ENCODE measurements around the gene CHDH.

Gene CHDH

GRCh38 chr3:53817211-53817610 lies 29.0 kb downstream of the CHDH start:
- Histone ChIP-seq H3K27ac (ENCODE audit: low read depth, low read length) (no peak overlapping the region), H3K9me2 (replicated peaks; ENCODE audit: control insufficient read depth, low read length) (no peaks in the 10 kb centered on the region), H3K36me3 (ENCODE audit: control insufficient read depth, low read length) (no peaks in the 10 kb centered on the region), H3K9me3 (ENCODE audit: control insufficient read depth, insufficient read depth, low read length) (no peaks in the 10 kb centered on the region), H3K27me3 (ENCODE audit: control insufficient read depth, low read length) (peaks cover 22% of the 10 kb centered on the region), H3K79me2 (ENCODE audit: control insufficient read depth, low read length) (no peaks in the 10 kb centered on the region), H3K4me1 (ENCODE audit: control insufficient read depth, low read length) (no peaks in the 10 kb centered on the region), H4K20me1 (ENCODE audit: control insufficient read depth, insufficient read depth, low read depth, low read length) (no peaks in the 10 kb centered on the region), H3K4me3 (ENCODE audit: low read length) (no peak overlapping the region), H3K4me2 (ENCODE audit: low read length) (no peak overlapping the region), H3F3A (ENCODE audit: control insufficient read depth, insufficient read depth) (no peaks in the 10 kb centered on the region)
- TF ChIP-seq EZH2phosphoT487 (IDR thresholded peaks at IDR 0.05; ENCODE audit: borderline replicate concordance, low read length): no peak
- TF ChIP-seq, protein P1, sequence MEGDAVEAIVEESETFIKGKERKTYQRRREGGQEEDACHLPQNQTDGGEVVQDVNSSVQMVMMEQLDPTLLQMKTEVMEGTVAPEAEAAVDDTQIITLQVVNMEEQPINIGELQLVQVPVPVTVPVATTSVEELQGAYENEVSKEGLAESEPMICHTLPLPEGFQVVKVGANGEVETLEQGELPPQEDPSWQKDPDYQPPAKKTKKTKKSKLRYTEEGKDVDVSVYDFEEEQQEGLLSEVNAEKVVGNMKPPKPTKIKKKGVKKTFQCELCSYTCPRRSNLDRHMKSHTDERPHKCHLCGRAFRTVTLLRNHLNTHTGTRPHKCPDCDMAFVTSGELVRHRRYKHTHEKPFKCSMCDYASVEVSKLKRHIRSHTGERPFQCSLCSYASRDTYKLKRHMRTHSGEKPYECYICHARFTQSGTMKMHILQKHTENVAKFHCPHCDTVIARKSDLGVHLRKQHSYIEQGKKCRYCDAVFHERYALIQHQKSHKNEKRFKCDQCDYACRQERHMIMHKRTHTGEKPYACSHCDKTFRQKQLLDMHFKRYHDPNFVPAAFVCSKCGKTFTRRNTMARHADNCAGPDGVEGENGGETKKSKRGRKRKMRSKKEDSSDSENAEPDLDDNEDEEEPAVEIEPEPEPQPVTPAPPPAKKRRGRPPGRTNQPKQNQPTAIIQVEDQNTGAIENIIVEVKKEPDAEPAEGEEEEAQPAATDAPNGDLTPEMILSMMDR (IDR thresholded peaks at IDR 0.05; ENCODE audit: low read depth, low read length, poor library complexity, severe bottlenecking): no peak

DNA sequence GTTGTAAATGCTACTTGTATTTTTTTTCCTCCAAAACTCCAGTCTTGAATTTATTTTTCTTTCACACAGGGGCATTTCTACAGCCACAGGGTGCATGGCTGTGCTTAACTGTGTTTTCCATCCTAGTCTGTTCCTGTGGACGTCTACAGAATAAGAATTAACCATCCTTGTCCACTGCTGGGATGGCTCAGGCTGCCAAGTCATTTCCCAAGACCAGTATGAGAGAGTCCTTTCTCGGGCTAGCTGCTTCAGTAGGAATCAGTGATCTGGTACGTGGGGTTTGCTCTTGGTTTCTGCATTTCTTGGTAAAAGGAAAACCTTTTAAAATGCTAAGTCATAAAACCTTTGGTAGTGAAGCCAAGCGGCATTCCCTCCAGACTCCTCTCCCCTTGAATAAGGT lies 29.8 kb downstream of the CHDH start:
- Histone ChIP-seq H3K36me3 (ENCODE audit: control insufficient read depth, low read length) (no peaks in the 10 kb centered on the region), H3K4me1 (ENCODE audit: control insufficient read depth, low read length) (no peaks in the 10 kb centered on the region), H3K4me3 (ENCODE audit: low read length) (no peak overlapping the region), H3K9me3 (ENCODE audit: control insufficient read depth, insufficient read depth, low read length) (no peaks in the 10 kb centered on the region), H4K20me1 (ENCODE audit: control insufficient read depth, insufficient read depth, low read depth, low read length) (no peaks in the 10 kb centered on the region), H3K9me2 (replicated peaks; ENCODE audit: control insufficient read depth, low read length) (no peaks in the 10 kb centered on the region), H3K79me2 (ENCODE audit: control insufficient read depth, low read length) (no peaks in the 10 kb centered on the region), H3K27me3 (ENCODE audit: control insufficient read depth, low read length) (peaks cover 22% of the 10 kb centered on the region), H3F3A (ENCODE audit: control insufficient read depth, insufficient read depth) (no peaks in the 10 kb centered on the region), H3K27ac (ENCODE audit: low read depth, low read length) (no peak overlapping the region), H3K4me2 (ENCODE audit: low read length) (no peak overlapping the region)
- TF ChIP-seq, protein P1 (IDR thresholded peaks at IDR 0.05; ENCODE audit: low read depth, low read length, poor library complexity, severe bottlenecking): no peak
- no peak for TF ChIP-seq EZH2phosphoT487 (IDR thresholded peaks at IDR 0.05; ENCODE audit: borderline replicate concordance, low read length)

DNA sequence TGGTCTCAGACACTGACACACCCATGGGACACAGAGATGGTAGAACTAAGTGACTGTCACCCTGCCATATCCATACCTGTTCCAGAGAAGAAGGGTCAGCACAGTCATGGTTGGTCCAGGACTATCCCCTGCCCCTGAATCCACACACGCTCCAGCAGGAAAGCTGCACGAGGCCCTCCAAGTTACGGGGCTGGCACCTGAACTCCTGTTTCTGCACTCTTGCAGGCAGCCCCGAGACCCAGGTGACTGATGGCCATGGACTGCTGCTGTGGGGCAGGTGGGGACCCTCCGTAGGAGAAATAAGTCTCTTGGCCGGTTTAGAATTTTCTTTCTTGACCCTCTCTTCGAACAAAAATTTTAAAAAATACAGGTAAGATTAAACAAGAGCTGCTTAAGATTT lies 30.6 kb downstream of the CHDH start:
- Histone ChIP-seq H3K79me2 (ENCODE audit: control insufficient read depth, low read length) (no peaks in the 10 kb centered on the region), H3K4me1 (ENCODE audit: control insufficient read depth, low read length) (no peaks in the 10 kb centered on the region), H3K36me3 (ENCODE audit: control insufficient read depth, low read length) (no peaks in the 10 kb centered on the region), H3K9me2 (replicated peaks; ENCODE audit: control insufficient read depth, low read length) (no peaks in the 10 kb centered on the region), H3K4me2 (ENCODE audit: low read length) (no peak overlapping the region), H3K27me3 (ENCODE audit: control insufficient read depth, low read length) (peaks cover 22% of the 10 kb centered on the region), H3K4me3 (ENCODE audit: low read length) (no peak overlapping the region), H4K20me1 (ENCODE audit: control insufficient read depth, insufficient read depth, low read depth, low read length) (no peaks in the 10 kb centered on the region), H3K9me3 (ENCODE audit: control insufficient read depth, insufficient read depth, low read length) (no peaks in the 10 kb centered on the region), H3K27ac (ENCODE audit: low read depth, low read length) (no peak overlapping the region), H3F3A (ENCODE audit: control insufficient read depth, insufficient read depth) (no peaks in the 10 kb centered on the region)
- TF ChIP-seq, protein P1 (IDR thresholded peaks at IDR 0.05; ENCODE audit: low read depth, low read length, poor library complexity, severe bottlenecking): no peak
- TF ChIP-seq EZH2phosphoT487 (IDR thresholded peaks at IDR 0.05; ENCODE audit: borderline replicate concordance, low read length): no peak

- Histone ChIP-seq H3K4me1 (ENCODE audit: control insufficient read depth, low read length) (no peaks in the 10 kb centered on the region), H3K9me3 (ENCODE audit: control insufficient read depth, insufficient read depth, low read length) (no peaks in the 10 kb centered on the region), H3K27me3 (ENCODE audit: control insufficient read depth, low read length) (peaks cover 22% of the 10 kb centered on the region), H3K9me2 (replicated peaks; ENCODE audit: control insufficient read depth, low read length) (no peaks in the 10 kb centered on the region), H3K4me3 (ENCODE audit: low read length) (no peak overlapping the region), H3K27ac (ENCODE audit: low read depth, low read length) (no peak overlapping the region), H3K4me2 (ENCODE audit: low read length) (no peak overlapping the region), H4K20me1 (ENCODE audit: control insufficient read depth, insufficient read depth, low read depth, low read length) (no peaks in the 10 kb centered on the region), H3F3A (ENCODE audit: control insufficient read depth, insufficient read depth) (no peaks in the 10 kb centered on the region), H3K36me3 (ENCODE audit: control insufficient read depth, low read length) (no peaks in the 10 kb centered on the region), H3K79me2 (ENCODE audit: control insufficient read depth, low read length) (no peaks in the 10 kb centered on the region)
- TF ChIP-seq, protein P1 (IDR thresholded peaks at IDR 0.05; ENCODE audit: low read depth, low read length, poor library complexity, severe bottlenecking): no peak
- no peak for TF ChIP-seq EZH2phosphoT487 (IDR thresholded peaks at IDR 0.05; ENCODE audit: borderline replicate concordance, low read length)
Measured at GRCh38 chr3:53815067-53815466, 31.2 kb downstream of the CHDH start.
